Stomach (tissue), 9 donors: Measurements from ENCODE around the gene ADAM12. TPM values are rescaled to one million over a fixed set of nuclear protein-coding genes. Genes with fewer than 3 reads are reported as not detected.
A peak's percentile ranks its signal among the peaks of the same experiment; 100 is the strongest.

ENCODE experiments used
- DNase-seq, 2 donors: peaks; one replicate each; pipeline versions ENCODE4 v3.0.0 to v3.0.0-alpha.2; 2013 to 2019
- H3K27ac ChIP-seq, 5 donors: fragments of 200-600 bp in 4 of 5; sonication (generic) in 4 of 5; one replicate each; pipeline ENCODE4 v1.5.1; 2013 to 2019; ENCODE audit warnings: mild to moderate bottlenecking in 1 of 5, moderate library complexity in 1 of 5
- H3K27me3 ChIP-seq, 3 donors: fragments of 200-600 bp; sonication (generic); one replicate each; pipeline ENCODE4 v1.5.1; 2017 to 2019; ENCODE audit warnings: mixed run types in 1 of 3
- H3K36me3 ChIP-seq, 4 donors: fragments of 200-600 bp; sonication (generic); 1 replicate in 3 of 4; 2 replicates in 1 of 4; pipeline ENCODE4 v1.5.1; 2016 to 2019
- H3K4me1 ChIP-seq, 4 donors: fragments of 200-600 bp; sonication (generic); one replicate each; pipeline ENCODE4 v1.5.1; 2016 to 2019
- H3K4me3 ChIP-seq, 4 donors: fragments of 200-600 bp; sonication (generic) in 3 of 4; one replicate each; pipeline ENCODE4 v1.5.1; 2016 to 2019; ENCODE audit warnings: mild to moderate bottlenecking in 1 of 4
- H3K9me3 ChIP-seq, 4 donors: fragments of 200-600 bp; sonication (generic); one replicate each; pipeline ENCODE4 v1.5.1; 2016 to 2019
- EP300 ChIP-seq: sonication (generic); formaldehyde crosslinking; IDR thresholded peaks from one replicate; pipeline ENCODE4 v1.6.1; 2017; ENCODE audit warnings: antibody characterized with exemption
- POLR2A ChIP-seq, 4 donors: fragments of 450-650 bp; IDR thresholded peaks; one replicate each; pipeline ENCODE4 v1.6.1; 2016; ENCODE audit warnings: antibody characterized with exemption in 4 of 4, control low read depth in 2 of 4, mild to moderate bottlenecking in 1 of 4, moderate library complexity in 1 of 4
- POLR2AphosphoS5 ChIP-seq, 3 donors: sonication (generic); formaldehyde crosslinking; IDR thresholded peaks; one replicate each; pipeline ENCODE4 v1.6.1; 2016; ENCODE audit warnings: antibody characterized with exemption in 3 of 3
- WGBS, 5 donors: extraction: QIAGEN DNeasy Blood & Tissue Kit in 3 of 5; methylation state at CpG; one replicate each; pipeline versions ENCODE4 v1.1.5 to v1.1.7; 2013 to 2018; 5-methylcytosine and 5-hydroxymethylcytosine counted together
- intact Hi-C: fragments of 100-400 bp; cut with DNase I; formaldehyde crosslinking; loops from one replicate; pipeline ENCODE4 v1.15.1; 2023; ENCODE audit warnings: low total_unique reads
- polyA plus RNA-seq, 3 donors: library from polyadenylated mRNA; stranded (reverse); fragments of 200-250 nt; gene quantifications; one replicate each; pipeline ENCODE4 v1.2.3, GENCODE V29; 2013
- total RNA-seq, 5 donors: library from RNA; depleted of rRNA; stranded (reverse); fragments of >200 nt; gene quantifications; one replicate each; pipeline versions ENCODE4 v1.1.0 to v1.2.3, GENCODE V29; 2014 to 2016
- TF ChIP-seq, protein P1 (sequence below), 7 experiments: fragments of 450-650 bp in 4 of 7; fragments of 200-600 bp in 3 of 7; sonication (generic) in 3 of 7; IDR thresholded peaks; one replicate each; pipeline ENCODE4 v1.5.1; 2016 to 2019; ENCODE audit warnings: antibody characterized with exemption in 7 of 7, control low read depth in 2 of 7, mild to moderate bottlenecking in 1 of 7
- donor health status: healthy with polysubstance abuse.
- donor health status: Bipolar disorder and iron deficiency.
- donor health status: healthy.

Gene ADAM12
- total and polyA plus RNA-seq, 8 donors: 0.03 to 6.4 (median 0.50) TPM; not detected in 3

DNA sequence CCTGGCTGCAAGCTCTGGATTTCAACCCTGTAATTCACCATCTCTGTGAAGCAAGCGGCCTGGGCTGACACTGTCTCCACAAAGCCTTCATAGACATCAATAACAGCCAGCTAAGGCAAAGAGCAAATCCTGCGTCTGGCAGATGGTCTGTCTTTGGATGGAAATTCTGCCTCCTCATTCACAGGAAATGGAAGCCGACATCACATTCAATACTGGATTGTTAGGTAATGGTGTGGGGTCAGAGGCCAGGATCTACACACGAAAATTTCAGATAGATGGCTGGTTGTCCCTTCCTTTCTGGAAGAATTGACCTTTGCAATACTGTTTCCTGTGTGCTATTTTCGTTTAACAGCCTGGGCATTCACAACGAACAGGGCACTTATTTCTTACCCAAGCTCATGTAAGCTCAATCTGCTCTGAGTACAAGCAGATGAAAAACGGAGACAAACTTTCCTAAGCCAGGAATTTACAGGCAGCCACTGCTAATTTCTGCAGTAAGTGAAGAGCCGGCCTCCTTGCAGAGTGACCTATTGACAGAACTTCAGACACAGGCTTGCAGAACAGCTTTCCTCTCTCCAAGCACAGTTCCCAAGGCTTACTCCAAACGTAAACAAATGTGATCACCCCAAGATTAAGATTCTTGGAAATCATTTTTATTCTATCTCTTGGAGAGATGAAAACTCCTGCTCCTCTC lies 3.1 kb upstream of the ADAM12 start:
- no peak for TF ChIP-seq POLR2A (IDR thresholded peaks at IDR 0.05)
- TF ChIP-seq EP300: no peak
- TF ChIP-seq, protein P1, sequence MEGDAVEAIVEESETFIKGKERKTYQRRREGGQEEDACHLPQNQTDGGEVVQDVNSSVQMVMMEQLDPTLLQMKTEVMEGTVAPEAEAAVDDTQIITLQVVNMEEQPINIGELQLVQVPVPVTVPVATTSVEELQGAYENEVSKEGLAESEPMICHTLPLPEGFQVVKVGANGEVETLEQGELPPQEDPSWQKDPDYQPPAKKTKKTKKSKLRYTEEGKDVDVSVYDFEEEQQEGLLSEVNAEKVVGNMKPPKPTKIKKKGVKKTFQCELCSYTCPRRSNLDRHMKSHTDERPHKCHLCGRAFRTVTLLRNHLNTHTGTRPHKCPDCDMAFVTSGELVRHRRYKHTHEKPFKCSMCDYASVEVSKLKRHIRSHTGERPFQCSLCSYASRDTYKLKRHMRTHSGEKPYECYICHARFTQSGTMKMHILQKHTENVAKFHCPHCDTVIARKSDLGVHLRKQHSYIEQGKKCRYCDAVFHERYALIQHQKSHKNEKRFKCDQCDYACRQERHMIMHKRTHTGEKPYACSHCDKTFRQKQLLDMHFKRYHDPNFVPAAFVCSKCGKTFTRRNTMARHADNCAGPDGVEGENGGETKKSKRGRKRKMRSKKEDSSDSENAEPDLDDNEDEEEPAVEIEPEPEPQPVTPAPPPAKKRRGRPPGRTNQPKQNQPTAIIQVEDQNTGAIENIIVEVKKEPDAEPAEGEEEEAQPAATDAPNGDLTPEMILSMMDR (IDR thresholded peaks at IDR 0.05): no peak
- no peak for TF ChIP-seq POLR2AphosphoS5 (IDR thresholded peaks at IDR 0.05)
- Histone ChIP-seq H3K9me3 (no peaks in the 10 kb centered on the region), H3K4me1 (peaks cover 6 to 22% (median 20%) of the 10 kb centered on the region in 4 donors), H3K4me3 (no peak overlapping the region), H3K27me3 (peaks cover 0 to 36% (median 27%) of the 10 kb centered on the region in 3 donors), H3K27ac (peak overlapping the region in 1 of 5 donors; percentile 12), H3K36me3 (no peaks in the 10 kb centered on the region)
- DNase-seq: peak in 1 of 2 donors; percentile 60
- 35 to 42% (median 37%) methylated on average over 9 of the region's 9 CpGs for WGBS, 5 donors
- intact Hi-C loops: no loop called here

DNA sequence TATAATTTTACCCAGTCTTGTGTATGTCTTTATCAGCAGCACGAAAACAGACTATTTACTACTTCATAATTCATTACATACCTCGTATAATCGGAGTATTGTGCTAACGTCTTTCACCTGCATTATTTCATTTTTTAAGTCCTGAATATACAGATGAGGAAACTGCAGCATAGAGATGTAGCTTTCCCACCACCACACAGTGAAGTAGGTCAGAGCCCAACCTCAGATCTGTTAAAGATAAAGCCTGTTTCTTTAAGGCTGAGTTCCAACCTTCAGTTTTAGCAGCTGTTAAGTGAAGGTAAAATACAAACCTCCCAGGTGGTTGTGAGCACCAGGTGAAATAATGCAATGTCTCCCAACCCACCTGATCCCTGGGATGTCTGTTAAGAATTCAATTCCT lies 2.0 kb upstream of the ADAM12 start:
- WGBS, 5 donors: 84 to 91% (median 88%) methylated on average over 4 of the region's 4 CpGs
- Histone ChIP-seq H3K4me1 (peaks cover 6 to 22% (median 20%) of the 10 kb centered on the region in 4 donors), H3K27ac (no peak overlapping the region), H3K4me3 (no peak overlapping the region), H3K36me3 (no peaks in the 10 kb centered on the region), H3K27me3 (peaks cover 0 to 42% (median 31%) of the 10 kb centered on the region in 3 donors), H3K9me3 (no peaks in the 10 kb centered on the region)
- TF ChIP-seq EP300: no peak
- no peak for TF ChIP-seq POLR2A (IDR thresholded peaks at IDR 0.05)
- TF ChIP-seq POLR2AphosphoS5 (IDR thresholded peaks at IDR 0.05): no peak
- TF ChIP-seq, protein P1 (IDR thresholded peaks at IDR 0.05): no peak
- no peak for DNase-seq
- intact Hi-C loops: no loop called here

DNA sequence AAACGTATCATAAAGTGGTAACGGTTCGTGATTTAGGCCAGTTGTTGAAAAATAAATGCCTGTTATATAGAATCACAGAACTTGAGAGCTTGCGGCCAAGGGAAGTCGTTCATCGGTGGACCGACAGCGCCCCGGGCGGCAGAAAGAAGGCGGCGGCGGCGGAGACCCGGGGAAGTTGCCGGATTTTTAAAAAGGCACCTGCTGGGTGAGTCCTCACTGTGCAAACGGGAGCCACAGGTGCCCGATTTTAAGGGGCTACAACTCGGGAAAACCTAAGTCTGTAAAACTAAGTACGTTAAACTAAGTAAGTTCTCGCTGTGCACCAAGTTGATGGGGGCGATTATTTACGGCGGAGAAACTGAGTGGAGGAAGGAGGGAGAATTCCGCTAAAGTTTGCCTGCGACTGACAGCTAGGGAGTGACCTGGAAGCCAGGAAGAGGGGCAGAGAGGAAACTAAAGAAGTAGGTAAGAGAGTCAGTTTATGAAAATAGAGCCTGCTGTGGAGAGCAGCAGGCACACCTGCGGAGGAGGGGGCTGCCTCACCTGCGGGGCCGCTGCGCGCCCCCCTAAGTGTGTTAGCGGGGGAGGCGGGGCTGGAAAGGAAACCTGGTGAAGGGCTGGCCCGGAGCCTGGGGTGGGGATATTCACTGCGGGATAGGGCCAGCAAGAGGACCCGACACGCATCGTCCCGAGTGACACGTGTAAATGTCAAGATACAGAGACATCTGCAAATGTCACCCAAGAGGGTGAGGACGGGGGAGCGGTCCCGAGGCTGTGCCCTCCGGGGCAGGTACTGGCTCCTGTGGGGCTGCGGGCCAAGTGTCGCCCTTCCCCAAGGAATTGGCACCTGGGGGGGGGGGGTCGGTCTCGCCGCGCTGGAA lies 996 bp downstream of the ADAM12 start:
- Histone ChIP-seq H3K4me3 (peak overlapping the region; percentile 45 to 61 (median 50)), H3K4me1 (peaks cover 6 to 22% (median 20%) of the 10 kb centered on the region in 4 donors), H3K27me3 (peaks cover 0 to 40% (median 31%) of the 10 kb centered on the region in 3 donors), H3K27ac (peak overlapping the region in 1 of 5 donors; percentile 44), H3K36me3 (no peaks in the 10 kb centered on the region), H3K9me3 (peaks cover 0 to 5% (median 0%) of the 10 kb centered on the region in 4 donors)
- WGBS, 5 donors: 2 to 5% (median 3%) methylated on average over 42 to 50 of the region's 50 CpGs
- DNase-seq: peak; percentile 56 to 85
- no peak for TF ChIP-seq POLR2AphosphoS5 (IDR thresholded peaks at IDR 0.05)
- TF ChIP-seq, protein P1 (IDR thresholded peaks at IDR 0.05): peak in 5 of 7 experiments; percentile 33 to 60 (median 50)
- intact Hi-C loops: loop anchor here (10.0 kb wide), 1 partner anchor 402 kb away; no protein-coding TSS in a partner anchor

DNA sequence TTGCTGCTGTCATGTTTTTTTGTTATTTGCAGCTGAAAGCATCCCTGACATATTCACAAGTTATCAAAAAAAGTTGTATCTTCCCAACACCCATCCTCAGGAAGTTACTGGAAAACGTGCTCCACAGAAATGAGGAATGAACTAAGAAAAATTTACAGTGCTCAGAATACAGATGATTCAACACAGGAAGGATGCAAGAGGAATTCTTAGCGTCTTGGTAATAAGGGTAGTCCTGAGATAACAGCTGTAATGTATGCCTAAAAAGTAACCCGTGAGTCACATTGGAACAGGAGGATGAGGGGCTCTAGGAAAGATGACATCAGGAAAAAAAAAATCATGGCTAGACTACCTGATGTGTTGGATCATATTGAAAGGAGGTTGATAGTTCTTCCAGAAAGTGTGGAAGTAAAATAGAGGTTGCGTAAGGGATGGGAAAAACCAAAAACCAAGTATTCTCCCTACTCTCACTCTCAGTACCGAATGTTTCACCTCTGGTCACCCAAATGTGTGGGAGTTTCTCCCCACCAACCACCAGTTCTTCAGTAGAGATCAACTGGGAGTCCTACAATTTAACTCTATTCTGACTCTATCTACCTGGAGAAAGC lies 3.9 kb downstream of the ADAM12 start:
- H3K4me3 ChIP-seq: no peak overlapping the region
- H3K9me3 ChIP-seq: peaks cover 0 to 5% (median 0%) of the 10 kb centered on the region in 4 donors
- no peak for TF ChIP-seq POLR2A (IDR thresholded peaks at IDR 0.05)
- TF ChIP-seq, protein P1 (IDR thresholded peaks at IDR 0.05): no peak
- no peak for TF ChIP-seq POLR2AphosphoS5 (IDR thresholded peaks at IDR 0.05)
- no peak for TF ChIP-seq EP300
- H3K27me3 ChIP-seq: peaks cover 0 to 36% (median 31%) of the 10 kb centered on the region in 3 donors
- intact Hi-C loops: loop anchor here (10.0 kb wide), 1 partner anchor 400 kb away; no protein-coding TSS in a partner anchor
- H3K27ac ChIP-seq: no peak overlapping the region
- 81 to 86% (median 85%) methylated on average over 5 of the region's 5 CpGs for WGBS, 5 donors
- DNase-seq: no peak
- H3K36me3 ChIP-seq: no peaks in the 10 kb centered on the region
- peaks cover 6 to 22% (median 20%) of the 10 kb centered on the region in 4 donors for H3K4me1 ChIP-seq
